Neural crest cell (in vitro differentiated cells): ENCODE results near the gene CDKL5. TPM values are rescaled to one million over a fixed set of nuclear protein-coding genes. Genes with fewer than 3 reads are reported as not detected.

Experiments
- DNase-seq: peaks from one replicate; pipeline ENCODE4 v3.0.0; 2021; ENCODE audit warnings: low read depth, mixed read lengths, low spot score
- H3K27ac Mint-ChIP-seq: one replicate; pipeline ENCODE4 v1.8.0; 2021; ENCODE audit warnings: mild to moderate bottlenecking, mixed read lengths; ENCODE audit not compliant: unreplicated experiment
- H3K27me3 Mint-ChIP-seq: 2 replicates; pipeline ENCODE4 v1.8.0; 2021; ENCODE audit warnings: low read depth, mild to moderate bottlenecking, mixed read lengths
- H3K36me3 Mint-ChIP-seq: 2 replicates; pipeline ENCODE4 v1.8.0; 2021; ENCODE audit warnings: low read depth, mild to moderate bottlenecking, mixed read lengths
- H3K4me1 Mint-ChIP-seq: 2 replicates; pipeline ENCODE4 v1.8.0; 2021; ENCODE audit warnings: mixed read lengths
- H3K4me3 Mint-ChIP-seq: one replicate; pipeline ENCODE4 v1.8.0; 2021; ENCODE audit warnings: mild to moderate bottlenecking, mixed read lengths
- H3K9me3 Mint-ChIP-seq: 2 replicates; pipeline ENCODE4 v1.8.0; 2021; ENCODE audit warnings: mixed read lengths
- CTCF ChIP-seq: fragments of 200-600 bp; sonication (generic); conservative IDR thresholded peaks from 2 replicates; pipeline ENCODE4 v1.5.0; 2021; ENCODE audit warnings: antibody characterized with exemption, mild to moderate bottlenecking
- total RNA-seq: library from RNA; stranded (reverse); gene quantifications from 2 replicates; pipeline ENCODE4 v1.2.1, GENCODE V29; 2021

Gene CDKL5
- total RNA-seq, 1 donor from 2014 or later, result 3.7 TPM

- no peak for TF ChIP-seq CTCF
- no peaks in the 10 kb centered on the region for H3K27me3 Mint-ChIP-seq
- H3K4me1 Mint-ChIP-seq, result no peaks in the 10 kb centered on the region
- no peaks in the 10 kb centered on the region for H3K36me3 Mint-ChIP-seq
- no peak overlapping the region for H3K4me3 Mint-ChIP-seq
- DNase-seq, result no peak
- no peak overlapping the region for H3K27ac Mint-ChIP-seq
- H3K9me3 Mint-ChIP-seq, result no peaks in the 10 kb centered on the region
These were observed 45.9 kb downstream of the CDKL5 start for GRCh38 chrX:18471296-18471695.

- Mint-ChIP-seq H3K4me1 (peaks cover 3% of the 10 kb centered on the region), H3K36me3 (peaks cover 5% of the 10 kb centered on the region), H3K4me3 (no peak overlapping the region), H3K27me3 (no peaks in the 10 kb centered on the region), H3K27ac (no peak overlapping the region), H3K9me3 (peaks cover 7% of the 10 kb centered on the region)
- no peak for DNase-seq
- TF ChIP-seq CTCF, result no peak
These were observed 65.6 kb downstream of the CDKL5 start for GRCh38 chrX:18490806-18491555.

GRCh38 chrX:18491587-18492340 is 66.4 kb downstream of the CDKL5 start:
- DNase-seq, result no peak
- Mint-ChIP-seq H3K27ac (no peak overlapping the region), H3K4me3 (no peak overlapping the region), H3K9me3 (peaks cover 7% of the 10 kb centered on the region), H3K27me3 (no peaks in the 10 kb centered on the region), H3K4me1 (peaks cover 3% of the 10 kb centered on the region), H3K36me3 (peaks cover 5% of the 10 kb centered on the region)
- TF ChIP-seq CTCF, result no peak

- TF ChIP-seq CTCF, result no peak
- Mint-ChIP-seq H3K27me3 (no peaks in the 10 kb centered on the region), H3K4me3 (no peak overlapping the region), H3K27ac (no peak overlapping the region), H3K4me1 (peaks cover 4% of the 10 kb centered on the region), H3K9me3 (peaks cover 6% of the 10 kb centered on the region), H3K36me3 (no peaks in the 10 kb centered on the region)
- no peak for DNase-seq
These were observed 109.5 kb downstream of the CDKL5 start for GRCh38 chrX:18534949-18535348.

- Mint-ChIP-seq H3K27ac (no peak overlapping the region), H3K4me3 (no peak overlapping the region), H3K27me3 (no peaks in the 10 kb centered on the region), H3K4me1 (peaks cover 7% of the 10 kb centered on the region), H3K36me3 (no peaks in the 10 kb centered on the region), H3K9me3 (peaks cover 3% of the 10 kb centered on the region)
- TF ChIP-seq CTCF, result no peak
- DNase-seq, result no peak
These were observed 111.7 kb downstream of the CDKL5 start for GRCh38 chrX:18537068-18537467.
